K562 treated with DMSO at 1 percent for 24 hours (cell line): ENCODE measurements around the gene FBXL13. TPM values are rescaled to one million over a fixed set of nuclear protein-coding genes. Genes with fewer than 3 reads are reported as not detected.

Experiments
- total RNA-seq: library from RNA; unstranded; fragments of 300-600 nt; gene quantifications from 2 replicates; pipeline ENCODE4 v1.2.3, GENCODE V29; 2022; ENCODE audit warnings: low read depth; ENCODE audit not compliant: insufficient read depth

FBXL13 gene
- 17.0 and 17.2 TPM in 2 replicates for total RNA-seq

DNA sequence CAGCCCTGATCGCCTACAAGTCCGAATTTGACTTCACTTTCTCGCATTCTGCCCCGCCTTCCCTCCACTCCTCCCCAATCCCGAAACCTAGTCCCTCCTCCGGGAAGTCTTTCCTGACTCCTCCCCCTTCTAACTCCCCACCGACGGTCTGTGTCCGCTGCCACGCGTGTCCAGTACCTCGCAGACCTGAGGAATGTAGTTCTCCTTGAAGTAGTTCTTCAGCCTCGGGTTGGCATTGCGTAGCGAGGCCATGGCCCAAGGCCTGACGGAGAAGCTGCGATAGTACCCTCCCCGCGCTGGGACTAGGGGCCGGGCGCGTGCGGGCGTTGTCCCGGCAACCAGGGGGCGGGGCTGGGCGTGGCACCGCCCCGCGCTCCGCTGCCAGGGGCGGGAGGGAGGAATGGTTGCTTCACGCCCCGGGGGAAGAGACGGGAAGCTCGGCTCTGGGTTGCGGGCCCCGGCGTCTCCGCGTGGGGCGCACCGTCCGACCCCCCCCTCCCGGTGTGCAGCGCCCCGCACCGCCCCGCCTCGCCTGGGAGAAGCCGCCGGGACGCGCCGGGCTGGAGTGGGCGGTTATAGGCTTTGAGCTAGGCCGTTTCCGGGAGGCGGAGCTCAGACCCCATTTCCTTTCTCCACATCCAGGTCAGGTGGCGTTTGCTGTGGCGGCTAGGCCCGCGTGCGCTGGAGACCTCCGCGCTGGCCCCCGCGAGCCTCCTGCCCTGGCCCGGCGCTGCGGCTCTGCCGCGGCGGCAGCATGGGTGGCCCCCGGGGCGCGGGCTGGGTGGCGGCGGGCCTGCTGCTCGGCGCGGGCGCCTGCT, at the start of gene FBXL13, which contains the start of gene ARMC10:
FBXL13 (minus strand) TSS at position 278 of the 818 bp plus-strand sequence.
ARMC10 (plus strand) TSS at position 622 of the 818 bp plus-strand sequence; CDS start at position 755, 133 bp downstream.

GRCh38 chr7:102912742-102913141, 161.9 kb downstream of the FBXL13 start, which contains the start of gene LRRC17:
TSS of gene LRRC17 (plus strand) at chr7:102913000. CDS start at chr7:102933914, 20,914 bp downstream.

Other genes starting within 250 kb of the FBXL13 start
- not detected in 2 replicates for gene LRRC17, start 161.8 kb downstream of the FBXL13 start, total RNA-seq
- gene ARMC10, start 344 bp upstream of the FBXL13 start, total RNA-seq: 34.7 and 35.7 TPM in 2 replicates
- 2.3 and 3.2 TPM in 2 replicates for gene NAPEPLD, start 74.3 kb upstream of the FBXL13 start, total RNA-seq
- gene PMPCB, start 222.6 kb upstream of the FBXL13 start, total RNA-seq: 96.2 and 106 TPM in 2 replicates